Glutamatergic neuron (in vitro differentiated cells): Measurements from ENCODE around the gene RSAD2. TPM values are rescaled to one million over a fixed set of nuclear protein-coding genes. Genes with fewer than 3 reads are reported as not detected.

Source experiments
- DNase-seq: peaks from one replicate; pipeline ENCODE4 v3.0.0; 2022
- H3K27ac Mint-ChIP-seq: one replicate; pipeline ENCODE4 v1.8.0; 2020; ENCODE audit warnings: mild to moderate bottlenecking, mixed read lengths, inconsistent platforms; ENCODE audit not compliant: unreplicated experiment
- H3K27me3 Mint-ChIP-seq: one replicate; pipeline ENCODE4 v1.8.0; 2020; ENCODE audit warnings: mild to moderate bottlenecking, moderate library complexity, mixed read lengths, inconsistent platforms; ENCODE audit not compliant: unreplicated experiment
- H3K36me3 Mint-ChIP-seq: one replicate; pipeline ENCODE4 v1.8.0; 2020; ENCODE audit warnings: mild to moderate bottlenecking, mixed read lengths, inconsistent platforms; ENCODE audit not compliant: unreplicated experiment
- H3K4me1 Mint-ChIP-seq: one replicate; pipeline ENCODE4 v1.8.0; 2020; ENCODE audit warnings: mild to moderate bottlenecking, low read depth, mixed read lengths, inconsistent platforms; ENCODE audit not compliant: unreplicated experiment
- H3K4me3 Mint-ChIP-seq: one replicate; pipeline ENCODE4 v1.8.0; 2020; ENCODE audit warnings: mild to moderate bottlenecking, mixed read lengths, inconsistent platforms; ENCODE audit not compliant: unreplicated experiment
- H3K9me3 Mint-ChIP-seq: one replicate; pipeline ENCODE4 v1.8.0; 2020; ENCODE audit warnings: mild to moderate bottlenecking, moderate library complexity, mixed read lengths, inconsistent platforms; ENCODE audit not compliant: unreplicated experiment
- total RNA-seq: library from RNA; stranded (reverse); fragmentation: NEBNext Ultra II Directional; extraction: Animal tissue kit (Norgen Biotek cat#: 25700); gene quantifications from one replicate; pipeline ENCODE4 v1.2.1, GENCODE V29; 2021; ENCODE audit not compliant: unreplicated experiment
- TF ChIP-seq, protein P1 (sequence below): fragments of 200-600 bp; sonication (generic); IDR thresholded peaks from one replicate; pipeline ENCODE4 v1.5.0; 2021; ENCODE audit not compliant: partially characterized antibody, unreplicated experiment

The RSAD2 gene
- total RNA-seq, 1 donor from 2014 or later = not detected

- TF ChIP-seq, protein P1, sequence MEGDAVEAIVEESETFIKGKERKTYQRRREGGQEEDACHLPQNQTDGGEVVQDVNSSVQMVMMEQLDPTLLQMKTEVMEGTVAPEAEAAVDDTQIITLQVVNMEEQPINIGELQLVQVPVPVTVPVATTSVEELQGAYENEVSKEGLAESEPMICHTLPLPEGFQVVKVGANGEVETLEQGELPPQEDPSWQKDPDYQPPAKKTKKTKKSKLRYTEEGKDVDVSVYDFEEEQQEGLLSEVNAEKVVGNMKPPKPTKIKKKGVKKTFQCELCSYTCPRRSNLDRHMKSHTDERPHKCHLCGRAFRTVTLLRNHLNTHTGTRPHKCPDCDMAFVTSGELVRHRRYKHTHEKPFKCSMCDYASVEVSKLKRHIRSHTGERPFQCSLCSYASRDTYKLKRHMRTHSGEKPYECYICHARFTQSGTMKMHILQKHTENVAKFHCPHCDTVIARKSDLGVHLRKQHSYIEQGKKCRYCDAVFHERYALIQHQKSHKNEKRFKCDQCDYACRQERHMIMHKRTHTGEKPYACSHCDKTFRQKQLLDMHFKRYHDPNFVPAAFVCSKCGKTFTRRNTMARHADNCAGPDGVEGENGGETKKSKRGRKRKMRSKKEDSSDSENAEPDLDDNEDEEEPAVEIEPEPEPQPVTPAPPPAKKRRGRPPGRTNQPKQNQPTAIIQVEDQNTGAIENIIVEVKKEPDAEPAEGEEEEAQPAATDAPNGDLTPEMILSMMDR = no peak
- peaks cover 6% of the 10 kb centered on the region for H3K9me3 Mint-ChIP-seq
- H3K27me3 Mint-ChIP-seq = peaks cover 7% of the 10 kb centered on the region
- no peak overlapping the region for H3K27ac Mint-ChIP-seq
- H3K36me3 Mint-ChIP-seq = peaks cover 30% of the 10 kb centered on the region
- H3K4me1 Mint-ChIP-seq = peaks cover 53% of the 10 kb centered on the region
- peak overlapping the region; percentile 22 for H3K4me3 Mint-ChIP-seq
- DNase-seq = no peak
Observed at GRCh38 chr2:6943971-6944370, 66.4 kb downstream of the RSAD2 start.

DNA sequence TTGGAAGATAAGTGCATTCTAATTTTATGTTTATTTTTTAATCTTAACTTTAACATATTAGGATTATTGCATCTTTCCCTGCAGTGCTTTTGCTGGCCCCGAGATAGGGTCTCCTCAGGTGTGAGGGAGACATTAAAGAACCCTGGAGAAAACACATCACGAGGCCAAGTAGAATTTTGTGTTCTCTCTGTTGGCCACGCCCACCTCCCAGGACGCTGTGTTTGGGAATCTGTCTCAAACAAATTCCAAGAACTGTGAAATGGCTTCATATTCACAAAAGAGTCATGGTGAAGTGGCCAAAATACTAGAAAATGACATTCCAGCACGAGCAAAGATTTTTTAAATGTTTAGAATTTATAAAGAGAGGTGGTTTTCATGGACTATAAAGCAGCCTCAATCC is 67.0 kb downstream of the RSAD2 start:
- peaks cover 30% of the 10 kb centered on the region for H3K36me3 Mint-ChIP-seq

DNA sequence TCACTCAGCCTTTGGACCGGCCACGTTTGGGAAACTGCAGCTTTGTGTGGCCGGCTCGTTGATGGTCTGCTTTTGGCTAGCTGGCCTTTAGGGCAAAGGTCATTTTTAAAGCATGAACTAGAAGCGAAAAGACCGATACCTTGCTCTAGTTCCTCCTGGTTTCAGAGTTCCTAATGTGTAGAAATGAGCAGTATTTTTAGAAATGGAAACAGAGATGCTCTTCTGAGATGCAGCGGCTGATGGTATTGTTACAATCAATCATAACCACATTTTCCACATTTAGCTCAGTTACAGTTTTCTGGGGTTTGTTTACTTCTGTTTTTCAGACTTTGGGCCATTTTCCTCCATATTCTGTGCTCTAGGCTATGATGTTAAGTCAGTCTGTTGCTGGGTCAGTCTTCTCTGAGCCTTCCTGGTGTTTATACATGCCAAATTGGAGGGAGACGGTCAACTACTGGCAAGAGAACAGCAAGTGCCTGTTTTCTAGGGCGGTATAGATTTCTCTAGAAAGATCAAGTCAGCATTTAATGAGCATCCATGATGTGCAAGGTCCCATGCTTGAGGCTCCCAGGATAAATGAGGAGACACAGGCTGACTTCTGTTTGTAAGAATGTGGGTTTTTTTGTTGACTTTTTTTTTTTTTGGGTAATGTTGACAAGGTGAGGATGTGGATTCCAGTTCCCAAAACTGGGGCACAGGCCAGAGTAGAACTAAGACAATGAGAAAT is 67.7 kb downstream of the RSAD2 start:
- H3K4me3 Mint-ChIP-seq = peak overlapping the region; percentile 14
- peaks cover 53% of the 10 kb centered on the region for H3K4me1 Mint-ChIP-seq
- peaks cover 7% of the 10 kb centered on the region for H3K27me3 Mint-ChIP-seq
- DNase-seq = no peak
- TF ChIP-seq, protein P1 = no peak
- H3K9me3 Mint-ChIP-seq = peaks cover 6% of the 10 kb centered on the region
- H3K36me3 Mint-ChIP-seq = peaks cover 30% of the 10 kb centered on the region
- H3K27ac Mint-ChIP-seq = peak overlapping the region; percentile 80

More for the DNA sequence above, 67.0 kb downstream of the RSAD2 start:
- Mint-ChIP-seq H3K27me3 (peaks cover 7% of the 10 kb centered on the region), H3K9me3 (peaks cover 6% of the 10 kb centered on the region), H3K4me1 (peaks cover 53% of the 10 kb centered on the region), H3K4me3 (no peak overlapping the region), H3K27ac (no peak overlapping the region)
- no peak for DNase-seq
- TF ChIP-seq, protein P1 = no peak

GRCh38 chr2:6945821-6946220 is 68.2 kb downstream of the RSAD2 start:
- Mint-ChIP-seq H3K4me1 (peaks cover 47% of the 10 kb centered on the region), H3K9me3 (peaks cover 6% of the 10 kb centered on the region), H3K4me3 (peak overlapping the region; percentile 14), H3K27ac (peak overlapping the region; percentile 80), H3K27me3 (peaks cover 7% of the 10 kb centered on the region), H3K36me3 (peaks cover 30% of the 10 kb centered on the region)
- TF ChIP-seq, protein P1 = no peak
- DNase-seq = no peak

DNA sequence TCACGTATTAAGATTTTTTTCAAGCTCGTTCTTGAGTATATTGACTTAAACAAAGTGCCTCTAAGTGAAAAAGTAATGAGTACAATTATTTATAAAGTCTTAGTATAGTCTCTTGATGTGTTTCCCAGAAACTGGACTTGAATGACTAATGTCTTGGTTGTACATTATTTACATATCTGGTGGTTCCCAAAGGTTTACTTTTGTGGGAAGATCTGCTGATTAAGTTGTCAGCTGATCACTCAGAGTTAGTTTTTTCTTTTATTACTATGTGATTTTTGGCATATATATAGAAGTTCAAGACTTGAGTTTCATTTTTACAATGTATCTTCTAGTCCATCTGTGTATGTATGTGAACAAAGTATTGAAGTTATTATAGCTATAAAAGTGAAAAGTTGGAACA is 69.1 kb downstream of the RSAD2 start:
- TF ChIP-seq, protein P1 = no peak
- Mint-ChIP-seq H3K27me3 (peaks cover 7% of the 10 kb centered on the region), H3K9me3 (peaks cover 5% of the 10 kb centered on the region)

More for the DNA sequence above, 69.1 kb downstream of the RSAD2 start:
- Mint-ChIP-seq H3K4me1 (peaks cover 42% of the 10 kb centered on the region), H3K27ac (no peak overlapping the region), H3K36me3 (peaks cover 25% of the 10 kb centered on the region), H3K4me3 (no peak overlapping the region)
- DNase-seq = no peak
